PFSK-1 (cell line): Measurements from ENCODE around the gene MYL3.

Experiments used
- FOXP2 ChIP-seq: optimal IDR thresholded peaks from 2 replicates; pipeline ENCODE3; 2011; ENCODE audit warnings: borderline replicate concordance, control low read depth, inconsistent platforms; ENCODE audit not compliant: insufficient read depth; ENCODE audit errors: extremely low read length, extremely low read depth
- POLR2AphosphoS5 ChIP-seq: IDR thresholded peaks from 2 replicates; pipeline ENCODE4 v1.6.1; 2012; ENCODE audit warnings: low read depth, mild to moderate bottlenecking, control low read depth, low read length, moderate library complexity
- SIN3A ChIP-seq: IDR thresholded peaks from 2 replicates; pipeline ENCODE4 v1.6.1; 2012; ENCODE audit warnings: mild to moderate bottlenecking, low read length, moderate library complexity, borderline replicate concordance; ENCODE audit not compliant: insufficient read depth
- TAF1 ChIP-seq: IDR thresholded peaks from 2 replicates; pipeline ENCODE4 v1.6.1; 2012; ENCODE audit warnings: low read length, control low read depth, borderline replicate concordance; ENCODE audit not compliant: insufficient read depth
- TF ChIP-seq, protein P1 (sequence below), 2 experiments: IDR thresholded peaks; 2 replicates each; pipeline versions ENCODE4 v1.6.1 to v1.8.0; 2011 to 2012; ENCODE audit warnings: low read depth in 2 of 2, low read length in 2 of 2, control low read depth in 1 of 2, inconsistent platforms in 1 of 2, mild to moderate bottlenecking in 1 of 2, moderate library complexity in 1 of 2; ENCODE audit not compliant: insufficient read depth in 1 of 2

Gene MYL3

DNA sequence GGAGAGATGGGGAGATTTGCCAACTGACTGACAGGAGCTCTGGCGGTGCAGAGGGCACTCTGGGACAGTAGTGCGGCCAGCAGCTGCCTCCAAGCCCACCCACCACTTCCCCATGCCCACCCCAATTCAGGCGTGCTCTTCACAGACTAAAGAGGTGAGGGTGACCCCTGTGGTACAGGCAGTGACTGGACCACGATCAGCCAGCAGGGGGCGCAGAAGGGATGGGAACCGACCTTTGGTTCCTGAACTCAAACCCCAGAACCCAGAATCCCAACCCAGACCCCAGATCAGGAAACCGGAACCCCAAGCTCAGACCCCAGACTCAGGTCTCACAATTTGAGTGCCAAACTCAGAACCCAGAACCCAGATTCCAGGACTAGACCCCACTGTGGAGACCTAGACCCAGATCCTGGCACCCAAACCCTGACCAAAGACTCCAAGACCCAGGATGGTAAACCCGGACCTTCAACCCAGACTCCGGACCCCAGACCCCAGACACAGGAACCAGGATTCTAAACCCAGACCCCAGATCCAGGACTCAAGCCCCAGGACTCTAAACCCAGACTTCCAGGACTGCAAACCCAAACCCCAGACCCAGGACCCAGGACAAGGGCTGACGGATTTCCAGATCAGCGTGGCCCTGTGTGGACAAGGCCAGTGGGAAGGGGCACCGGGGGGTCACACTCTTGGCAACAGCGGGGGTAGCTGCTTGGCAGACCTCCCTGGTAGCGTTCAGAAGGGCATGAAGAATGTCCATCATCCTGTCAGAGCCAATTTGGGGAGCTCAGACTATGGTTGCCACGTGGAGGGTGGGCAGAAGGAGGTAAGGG, 3.7 kb upstream of the MYL3 start:
- no peak for TF ChIP-seq SIN3A
- TF ChIP-seq FOXP2: no peak
- TF ChIP-seq TAF1: no peak
- TF ChIP-seq, protein P1, sequence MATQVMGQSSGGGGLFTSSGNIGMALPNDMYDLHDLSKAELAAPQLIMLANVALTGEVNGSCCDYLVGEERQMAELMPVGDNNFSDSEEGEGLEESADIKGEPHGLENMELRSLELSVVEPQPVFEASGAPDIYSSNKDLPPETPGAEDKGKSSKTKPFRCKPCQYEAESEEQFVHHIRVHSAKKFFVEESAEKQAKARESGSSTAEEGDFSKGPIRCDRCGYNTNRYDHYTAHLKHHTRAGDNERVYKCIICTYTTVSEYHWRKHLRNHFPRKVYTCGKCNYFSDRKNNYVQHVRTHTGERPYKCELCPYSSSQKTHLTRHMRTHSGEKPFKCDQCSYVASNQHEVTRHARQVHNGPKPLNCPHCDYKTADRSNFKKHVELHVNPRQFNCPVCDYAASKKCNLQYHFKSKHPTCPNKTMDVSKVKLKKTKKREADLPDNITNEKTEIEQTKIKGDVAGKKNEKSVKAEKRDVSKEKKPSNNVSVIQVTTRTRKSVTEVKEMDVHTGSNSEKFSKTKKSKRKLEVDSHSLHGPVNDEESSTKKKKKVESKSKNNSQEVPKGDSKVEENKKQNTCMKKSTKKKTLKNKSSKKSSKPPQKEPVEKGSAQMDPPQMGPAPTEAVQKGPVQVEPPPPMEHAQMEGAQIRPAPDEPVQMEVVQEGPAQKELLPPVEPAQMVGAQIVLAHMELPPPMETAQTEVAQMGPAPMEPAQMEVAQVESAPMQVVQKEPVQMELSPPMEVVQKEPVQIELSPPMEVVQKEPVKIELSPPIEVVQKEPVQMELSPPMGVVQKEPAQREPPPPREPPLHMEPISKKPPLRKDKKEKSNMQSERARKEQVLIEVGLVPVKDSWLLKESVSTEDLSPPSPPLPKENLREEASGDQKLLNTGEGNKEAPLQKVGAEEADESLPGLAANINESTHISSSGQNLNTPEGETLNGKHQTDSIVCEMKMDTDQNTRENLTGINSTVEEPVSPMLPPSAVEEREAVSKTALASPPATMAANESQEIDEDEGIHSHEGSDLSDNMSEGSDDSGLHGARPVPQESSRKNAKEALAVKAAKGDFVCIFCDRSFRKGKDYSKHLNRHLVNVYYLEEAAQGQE (IDR thresholded peaks at IDR 0.05; ENCODE audit: insufficient read depth in 1 of 2, low read depth in 2 of 2, low read length in 2 of 2): no peak

DNA sequence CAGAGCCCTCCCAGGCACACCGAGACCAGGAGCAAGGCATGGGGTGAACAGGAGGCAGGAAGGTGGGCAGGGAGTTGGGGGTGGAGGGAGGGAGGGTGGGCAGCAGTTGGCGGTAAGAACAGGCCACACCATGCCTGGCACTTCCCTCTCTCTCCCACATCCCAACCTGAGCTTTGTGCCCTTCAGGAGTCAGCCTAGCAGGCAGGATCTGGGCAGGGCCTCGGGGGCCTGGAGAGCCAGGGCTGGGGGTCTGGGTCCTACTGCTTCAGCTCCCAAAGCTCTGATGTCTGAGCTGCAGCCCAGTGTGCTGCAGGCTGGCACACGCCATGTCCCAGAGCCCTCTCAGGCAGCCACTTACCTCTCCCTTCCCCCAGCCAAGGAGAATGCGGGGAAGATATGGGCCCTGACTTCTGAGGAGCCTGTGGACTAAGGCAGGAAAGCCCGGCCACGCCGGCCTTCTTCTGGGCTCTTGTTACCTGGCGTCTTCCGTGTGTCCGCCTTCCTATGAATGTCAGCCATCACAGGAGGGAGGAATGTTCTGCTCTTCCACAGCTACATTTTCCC, 2.9 kb upstream of the MYL3 start:
- TF ChIP-seq POLR2AphosphoS5 (no peak), SIN3A (no peak), TAF1 (no peak), FOXP2 (no peak)
- TF ChIP-seq, protein P1 (IDR thresholded peaks at IDR 0.05; ENCODE audit: insufficient read depth in 1 of 2, low read depth in 2 of 2, low read length in 2 of 2): no peak

DNA sequence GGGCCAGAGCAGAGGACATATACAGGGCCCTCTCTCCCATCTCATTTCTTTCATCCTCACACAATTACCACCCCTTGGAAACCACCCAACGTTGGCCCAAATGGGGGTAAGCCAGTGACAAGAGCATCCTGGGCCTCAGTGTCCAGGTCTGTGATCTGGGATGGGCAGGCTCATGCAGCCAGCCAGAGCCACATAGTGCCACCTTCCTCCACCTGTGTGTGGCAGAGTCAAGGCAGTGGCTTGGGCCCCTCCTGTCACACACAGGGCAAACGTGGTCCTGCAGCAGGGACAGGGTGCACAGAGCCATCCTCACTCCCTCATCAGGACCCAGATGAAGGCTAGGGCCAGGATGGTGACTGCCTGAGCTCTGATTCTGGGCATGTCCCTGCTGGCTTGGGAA, 2.3 kb upstream of the MYL3 start:
- TF ChIP-seq, protein P1 (IDR thresholded peaks at IDR 0.05; ENCODE audit: insufficient read depth in 1 of 2, low read depth in 2 of 2, low read length in 2 of 2): no peak

DNA sequence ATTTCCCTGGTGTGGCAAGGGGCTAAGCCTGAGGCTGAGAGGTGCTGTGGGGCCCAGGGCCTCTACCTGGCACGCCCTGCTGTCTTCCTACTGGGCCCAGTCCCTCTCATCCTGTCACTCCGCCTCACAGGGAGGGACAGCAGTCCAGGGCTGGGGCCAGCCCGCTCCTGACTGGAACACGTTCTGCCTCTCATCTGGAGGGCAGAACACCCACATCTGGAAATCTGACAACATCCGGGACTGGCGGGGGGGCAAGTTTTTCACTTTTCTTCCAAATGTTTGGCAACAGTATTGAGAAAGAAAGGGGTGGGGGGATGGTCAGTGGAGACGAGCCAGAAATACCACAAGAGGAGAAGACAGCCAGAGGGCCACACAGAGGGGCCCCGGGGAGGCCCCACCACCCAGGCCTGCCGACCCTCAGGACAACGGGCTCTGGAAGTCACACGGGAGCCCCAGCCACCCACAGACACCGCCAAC, 1.8 kb upstream of the MYL3 start:
- TF ChIP-seq SIN3A: no peak
- TF ChIP-seq, protein P1 (IDR thresholded peaks at IDR 0.05; ENCODE audit: insufficient read depth in 1 of 2, low read depth in 2 of 2, low read length in 2 of 2): no peak
- TF ChIP-seq TAF1: no peak
- TF ChIP-seq FOXP2: no peak
- TF ChIP-seq POLR2AphosphoS5: no peak
